GM12878 (cell line): ENCODE data around the gene SMARCD2.

Experiments
- CTCF ChIP-seq, 3 experiments: IDR thresholded peaks in 2 of 3; conservative IDR thresholded peaks in 1 of 3; 2 replicates each; pipeline ENCODE4 v1.5.1; 2011; ENCODE audit warnings: low read depth in 3 of 3, low read length in 3 of 3, mild to moderate bottlenecking in 3 of 3, control low read depth in 2 of 3, moderate library complexity in 2 of 3, inconsistent platforms in 1 of 3, mixed read lengths in 1 of 3; ENCODE audit not compliant: control insufficient read depth in 2 of 3, insufficient read depth in 1 of 3; ENCODE audit errors: extremely low read depth in 1 of 3
- JUND ChIP-seq: IDR thresholded peaks from 2 replicates; pipeline ENCODE4 v1.6.1; 2012; ENCODE audit warnings: low read depth, mild to moderate bottlenecking, low read length, improper control_type of control experiment, moderate library complexity
- POLR2AphosphoS5 ChIP-seq: IDR thresholded peaks from 2 replicates; pipeline ENCODE4 v1.6.1; 2011; ENCODE audit warnings: mild to moderate bottlenecking, low read length, inconsistent platforms
- SKIL ChIP-seq: fragments of 450-650 bp; IDR thresholded peaks from 2 replicates; pipeline ENCODE4 v1.6.1; 2017; ENCODE audit warnings: mild to moderate bottlenecking, low read depth, inconsistent platforms; ENCODE audit not compliant: poor library complexity, severe bottlenecking
- SREBF1 ChIP-seq: IDR thresholded peaks from 2 replicates; pipeline ENCODE4 v1.6.1; 2012; ENCODE audit warnings: mild to moderate bottlenecking, low read length
- ZNF207 ChIP-seq: fragments of 450-650 bp; IDR thresholded peaks from 2 replicates; pipeline ENCODE4 v1.6.1; 2014; ENCODE audit warnings: antibody characterized with exemption, mild to moderate bottlenecking, borderline replicate concordance

GRCh38 chr17:63854709-63855108, 12.2 kb upstream of the SMARCD2 start:
- TF ChIP-seq POLR2AphosphoS5 (no peak), SKIL (no peak), SREBF1 (no peak), CTCF (IDR thresholded peaks at IDR 0.05 in 2 of 3, conservative IDR thresholded peaks at IDR 0.05 in 1 of 3; ENCODE audit: control insufficient read depth in 2 of 3, extremely low read depth in 1 of 3, insufficient read depth in 1 of 3, low read depth in 3 of 3, low read length in 3 of 3) (no peak), JUND (no peak), ZNF207 (no peak)
